ENCODE results near the gene C16orf74. TPM values are rescaled to one million over a fixed set of nuclear protein-coding genes. Genes with fewer than 3 reads are reported as not detected.

The C16orf74 gene
- total and polyA plus RNA-seq, 2 donors: 6.6 to 10.7 TPM

DNA sequence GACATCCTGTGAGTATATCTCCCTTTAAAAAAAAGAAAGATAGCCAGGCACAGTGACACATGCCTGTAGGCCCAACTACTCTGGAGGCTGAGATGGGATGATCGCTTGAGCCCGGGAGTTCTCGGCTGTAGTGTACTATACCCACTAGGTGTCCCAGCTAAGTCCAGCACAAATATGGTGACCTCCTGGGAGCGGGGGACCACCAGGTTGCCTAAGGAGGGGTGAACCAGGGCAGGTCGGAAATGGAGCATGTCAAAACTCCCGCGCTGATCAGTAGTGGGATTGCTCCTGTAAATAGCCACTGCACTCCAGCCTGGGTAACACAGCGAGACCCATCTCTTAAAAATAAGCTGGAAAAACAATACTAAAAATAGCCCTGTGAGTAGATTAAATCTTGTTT lies 91.6 kb downstream of the C16orf74 start:
- no peak overlapping the region for H3K4me3 ChIP-seq (ENCODE audit: low read depth, low read length)
- peaks cover 8% of the 10 kb centered on the region for H3K36me3 ChIP-seq (ENCODE audit: insufficient read depth)
- 93% methylated on average over 8 of the region's 8 CpGs for WGBS
- no peak for DNase-seq (ENCODE audit: extremely low spot score)
- H3K27ac ChIP-seq (ENCODE audit: low read depth): no peak overlapping the region
- no peaks in the 10 kb centered on the region for H3K4me1 ChIP-seq (ENCODE audit: insufficient read depth)

DNA sequence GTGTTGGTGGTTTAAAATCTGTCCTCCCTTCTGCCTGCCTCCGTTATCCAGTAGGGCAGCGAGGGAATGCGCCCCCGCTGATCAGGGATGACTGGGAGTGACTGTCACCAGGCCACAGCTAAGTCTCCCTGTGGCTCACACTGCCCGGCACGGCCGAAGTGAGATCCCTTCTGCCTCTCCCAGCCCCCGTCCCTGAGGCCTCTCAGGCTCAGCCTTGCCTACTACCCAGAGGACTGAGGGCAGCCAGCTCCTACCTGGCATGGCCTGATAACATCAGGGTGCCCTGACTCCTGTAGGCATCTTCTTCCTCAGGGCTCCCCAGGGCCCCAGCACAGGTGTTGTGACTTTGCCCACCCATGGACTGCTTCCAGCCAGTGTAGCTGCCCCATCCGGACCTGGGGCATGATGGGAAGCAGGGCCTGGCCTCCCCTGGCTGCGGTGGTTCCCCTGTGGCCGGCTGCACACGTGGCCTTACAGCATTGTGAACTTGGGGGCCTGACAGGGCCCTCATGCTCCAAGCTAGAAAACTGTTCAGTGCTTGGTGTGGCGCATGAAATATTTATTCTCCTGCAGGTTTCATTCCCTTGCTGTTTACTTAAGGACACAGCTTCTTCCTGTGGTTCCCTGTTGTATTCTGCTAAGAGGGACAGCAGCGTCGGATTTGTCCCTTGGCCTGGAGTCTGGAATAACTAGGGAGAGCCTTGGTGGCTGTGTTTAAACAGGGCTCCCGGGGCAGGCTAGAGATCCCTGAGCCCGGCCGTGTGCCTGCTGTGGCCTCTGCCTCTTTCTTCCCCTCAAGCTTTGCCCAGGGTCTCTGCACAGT lies 92.2 kb downstream of the C16orf74 start:
- Histone ChIP-seq H3K36me3 (ENCODE audit: insufficient read depth) (peaks cover 7% of the 10 kb centered on the region), H3K4me1 (ENCODE audit: insufficient read depth) (no peaks in the 10 kb centered on the region), H3K4me3 (ENCODE audit: low read depth, low read length) (no peak overlapping the region), H3K27ac (ENCODE audit: low read depth) (no peak overlapping the region)
- WGBS: 94% methylated on average over 18 of the region's 18 CpGs
- DNase-seq (ENCODE audit: extremely low spot score): no peak

DNA sequence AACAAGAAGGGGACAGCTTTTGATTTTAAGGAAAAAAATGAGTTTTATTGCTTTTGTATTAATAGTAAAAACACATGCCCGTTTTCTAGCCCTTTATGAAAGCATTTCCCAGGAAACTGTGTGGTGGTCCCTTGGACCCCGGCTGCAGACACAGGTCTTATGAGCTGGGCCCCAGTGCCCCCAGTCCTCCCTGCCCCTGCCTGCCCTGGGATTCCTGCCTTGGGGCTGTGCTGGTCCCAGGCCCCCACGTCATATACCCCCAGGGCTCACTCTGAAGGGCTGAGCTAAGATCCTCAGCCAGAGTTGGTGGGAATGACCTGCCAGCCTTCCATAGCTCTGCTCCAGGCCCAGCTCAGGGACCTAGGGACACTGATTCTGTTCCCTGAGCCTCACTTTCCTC lies 92.9 kb downstream of the C16orf74 start:
- Histone ChIP-seq H3K4me3 (ENCODE audit: low read depth, low read length) (no peak overlapping the region), H3K27ac (ENCODE audit: low read depth) (no peak overlapping the region), H3K36me3 (ENCODE audit: insufficient read depth) (peaks cover 5% of the 10 kb centered on the region), H3K4me1 (ENCODE audit: insufficient read depth) (no peaks in the 10 kb centered on the region)
- DNase-seq (ENCODE audit: extremely low spot score): no peak
- WGBS: 90% methylated on average over 3 of the region's 3 CpGs

Small RNA genes lying within 50 kb of the gene (small RNA-seq; reads per million reads assigned to genes)
- gene RN7SL381P: not detected
- not detected for gene RNU1-103P

Other genes starting within 250 kb of the C16orf74 start
- gene GSE1, start 137.8 kb downstream of the C16orf74 start, total RNA-seq: 33.4 TPM
- gene GSE1, start 137.8 kb downstream of the C16orf74 start, polyA plus RNA-seq: 29.7 TPM
- 6.9 TPM for gene GINS2, start 62.1 kb downstream of the C16orf74 start, total RNA-seq
- gene GINS2, start 62.1 kb downstream of the C16orf74 start, polyA plus RNA-seq: 0.82 TPM
- 15.0 TPM for gene EMC8, start 48.4 kb upstream of the C16orf74 start, total RNA-seq
- gene EMC8, start 48.4 kb upstream of the C16orf74 start, polyA plus RNA-seq: 19.0 TPM
- gene COX4I1, start 48.6 kb upstream of the C16orf74 start, total RNA-seq: 200 TPM
- 764 TPM for gene COX4I1, start 48.6 kb upstream of the C16orf74 start, polyA plus RNA-seq
- 20.6 TPM for gene IRF8, start 148.1 kb upstream of the C16orf74 start, total RNA-seq
- 7.3 TPM for gene IRF8, start 148.1 kb upstream of the C16orf74 start, polyA plus RNA-seq